GM12891 (cell line): ENCODE data around the gene TRABD.

ENCODE experiments used
- PAX5 ChIP-seq: IDR thresholded peaks from 2 replicates; pipeline ENCODE4 v1.6.1; 2011; ENCODE audit warnings: low read length, moderate library complexity, mild to moderate bottlenecking; ENCODE audit not compliant: insufficient read depth, severe bottlenecking
- POLR2A ChIP-seq: IDR thresholded peaks from 2 replicates; pipeline ENCODE4 v1.6.1; 2011; ENCODE audit warnings: low read depth, low read length, control low read depth
- POLR2AphosphoS5 ChIP-seq: IDR thresholded peaks from 2 replicates; pipeline ENCODE4 v1.6.1; 2011; ENCODE audit warnings: low read depth, low read length, control low read depth
- TAF1 ChIP-seq: IDR thresholded peaks from 2 replicates; pipeline ENCODE4 v1.6.1; 2011; ENCODE audit warnings: low read depth, low read length, control low read depth

DNA sequence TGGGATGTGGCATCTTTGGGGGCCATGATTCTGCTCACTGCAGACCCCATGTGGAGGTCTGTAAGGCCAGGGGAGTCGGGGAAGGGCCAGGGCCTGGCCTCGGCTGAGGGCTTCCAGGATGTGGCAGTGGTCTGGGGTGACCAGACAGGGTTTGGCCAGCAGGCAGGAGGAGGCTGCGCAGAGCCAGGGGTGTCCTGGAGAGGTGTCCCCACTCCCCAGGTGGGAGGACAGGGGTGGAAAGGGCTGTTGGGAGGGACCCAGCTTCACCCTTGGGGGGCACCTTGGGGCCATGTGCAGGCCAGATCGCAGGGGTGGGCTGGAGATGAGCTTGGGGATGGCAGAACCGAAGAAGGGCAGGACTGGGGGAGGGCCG lies 11.7 kb upstream of the TRABD start:
- TF ChIP-seq PAX5 (no peak), TAF1 (no peak), POLR2AphosphoS5 (no peak), POLR2A (no peak)
